Measurements from ENCODE around the gene PRDX5. TPM values are rescaled to one million over a fixed set of nuclear protein-coding genes. Genes with fewer than 3 reads are reported as not detected.

Gene PRDX5
- total and polyA plus RNA-seq, 7 donors, result 122 to 323 (median 178) TPM

DNA sequence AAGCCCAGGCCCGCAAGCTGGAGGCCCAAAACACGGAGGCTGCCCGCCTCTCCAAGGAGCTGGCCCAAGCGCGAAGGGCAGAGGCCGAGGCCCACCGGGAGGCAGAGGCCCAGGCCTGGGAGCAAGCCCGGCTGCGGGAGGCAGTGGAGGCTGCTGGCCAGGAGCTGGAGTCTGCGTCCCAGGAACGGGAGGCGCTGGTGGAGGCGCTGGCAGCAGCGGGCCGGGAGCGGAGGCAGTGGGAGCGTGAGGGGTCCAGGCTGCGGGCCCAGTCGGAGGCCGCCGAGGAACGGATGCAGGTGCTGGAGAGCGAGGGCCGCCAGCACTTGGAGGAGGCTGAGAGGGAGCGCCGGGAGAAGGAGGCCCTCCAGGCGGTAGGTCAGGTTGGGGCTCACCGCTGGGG, 26.9 kb downstream of the PRDX5 start:
- TF ChIP-seq, protein P1, sequence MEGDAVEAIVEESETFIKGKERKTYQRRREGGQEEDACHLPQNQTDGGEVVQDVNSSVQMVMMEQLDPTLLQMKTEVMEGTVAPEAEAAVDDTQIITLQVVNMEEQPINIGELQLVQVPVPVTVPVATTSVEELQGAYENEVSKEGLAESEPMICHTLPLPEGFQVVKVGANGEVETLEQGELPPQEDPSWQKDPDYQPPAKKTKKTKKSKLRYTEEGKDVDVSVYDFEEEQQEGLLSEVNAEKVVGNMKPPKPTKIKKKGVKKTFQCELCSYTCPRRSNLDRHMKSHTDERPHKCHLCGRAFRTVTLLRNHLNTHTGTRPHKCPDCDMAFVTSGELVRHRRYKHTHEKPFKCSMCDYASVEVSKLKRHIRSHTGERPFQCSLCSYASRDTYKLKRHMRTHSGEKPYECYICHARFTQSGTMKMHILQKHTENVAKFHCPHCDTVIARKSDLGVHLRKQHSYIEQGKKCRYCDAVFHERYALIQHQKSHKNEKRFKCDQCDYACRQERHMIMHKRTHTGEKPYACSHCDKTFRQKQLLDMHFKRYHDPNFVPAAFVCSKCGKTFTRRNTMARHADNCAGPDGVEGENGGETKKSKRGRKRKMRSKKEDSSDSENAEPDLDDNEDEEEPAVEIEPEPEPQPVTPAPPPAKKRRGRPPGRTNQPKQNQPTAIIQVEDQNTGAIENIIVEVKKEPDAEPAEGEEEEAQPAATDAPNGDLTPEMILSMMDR (IDR thresholded peaks at IDR 0.05), result no peak
- ATAC-seq (no peak), DNase-seq (no peak)
- Histone ChIP-seq H3K36me3 (ENCODE audit: insufficient read depth in 1 of 2, low read depth in 1 of 2) (no peaks in the 10 kb centered on the region), H3K27ac (no peak overlapping the region), H3K4me3 (no peak overlapping the region), H3K4me1 (peaks cover 5% of the 10 kb centered on the region), H3K27me3 (ENCODE audit: insufficient read depth in 3 of 3, low read length in 2 of 3) (no peaks in the 10 kb centered on the region), H3K9me3 (no peaks in the 10 kb centered on the region)
- WGBS, 3 donors, result 88 to 90% (median 89%) methylated on average over 27 to 28 of the region's 28 CpGs
- intact Hi-C loops (cut with DNase I), result no loop called here

DNA sequence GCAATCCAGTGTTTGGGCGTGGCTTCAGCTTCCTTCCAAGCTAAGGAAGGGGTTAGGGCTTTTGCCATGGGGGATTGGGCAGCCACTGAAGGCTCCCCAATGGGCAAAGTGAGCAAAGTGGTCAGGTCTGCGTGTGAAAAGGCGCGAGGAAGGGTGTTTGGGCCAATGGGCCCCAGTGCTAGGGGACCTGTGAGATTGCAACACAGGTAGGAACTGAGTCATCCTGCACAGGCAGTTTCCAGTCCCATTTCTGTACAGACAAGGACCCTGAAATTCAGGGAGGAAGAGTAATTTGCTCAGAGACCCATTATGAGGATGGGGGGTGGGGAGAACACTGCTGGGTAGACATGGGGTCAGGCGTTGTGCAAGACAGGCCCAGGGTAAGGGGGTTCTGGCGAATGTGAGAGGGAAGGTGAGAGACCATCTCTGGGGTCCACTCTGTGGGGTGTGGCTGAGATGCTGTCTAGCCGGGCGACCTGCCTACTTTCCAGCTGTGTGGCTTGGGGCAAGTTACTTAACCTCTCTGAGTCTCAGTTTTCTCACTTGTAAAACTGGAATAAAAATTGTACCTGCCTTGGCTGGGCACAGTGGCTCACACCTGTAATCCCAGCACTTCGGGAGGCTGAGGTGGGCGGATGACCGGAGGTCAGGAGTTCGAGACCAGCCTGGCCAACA, 29.4 kb downstream of the PRDX5 start:
- DNase-seq, result no peak
- intact Hi-C loops (cut with DNase I), result no loop called here
- no peak overlapping the region for H3K4me3 ChIP-seq
- no peaks in the 10 kb centered on the region for H3K9me3 ChIP-seq
- no peak overlapping the region for H3K27ac ChIP-seq
- 87 to 93% (median 92%) methylated on average over 12 of the region's 12 CpGs for WGBS, 3 donors
- ATAC-seq, result no peak
- H3K27me3 ChIP-seq (ENCODE audit: insufficient read depth in 3 of 3, low read length in 2 of 3), result peaks cover 0 to 3% (median 0%) of the 10 kb centered on the region in 3 donors
- H3K36me3 ChIP-seq (ENCODE audit: insufficient read depth in 1 of 2, low read depth in 1 of 2), result no peaks in the 10 kb centered on the region
- TF ChIP-seq, protein P1 (IDR thresholded peaks at IDR 0.05), result no peak
- peaks cover under 1% of the 10 kb centered on the region for H3K4me1 ChIP-seq

DNA sequence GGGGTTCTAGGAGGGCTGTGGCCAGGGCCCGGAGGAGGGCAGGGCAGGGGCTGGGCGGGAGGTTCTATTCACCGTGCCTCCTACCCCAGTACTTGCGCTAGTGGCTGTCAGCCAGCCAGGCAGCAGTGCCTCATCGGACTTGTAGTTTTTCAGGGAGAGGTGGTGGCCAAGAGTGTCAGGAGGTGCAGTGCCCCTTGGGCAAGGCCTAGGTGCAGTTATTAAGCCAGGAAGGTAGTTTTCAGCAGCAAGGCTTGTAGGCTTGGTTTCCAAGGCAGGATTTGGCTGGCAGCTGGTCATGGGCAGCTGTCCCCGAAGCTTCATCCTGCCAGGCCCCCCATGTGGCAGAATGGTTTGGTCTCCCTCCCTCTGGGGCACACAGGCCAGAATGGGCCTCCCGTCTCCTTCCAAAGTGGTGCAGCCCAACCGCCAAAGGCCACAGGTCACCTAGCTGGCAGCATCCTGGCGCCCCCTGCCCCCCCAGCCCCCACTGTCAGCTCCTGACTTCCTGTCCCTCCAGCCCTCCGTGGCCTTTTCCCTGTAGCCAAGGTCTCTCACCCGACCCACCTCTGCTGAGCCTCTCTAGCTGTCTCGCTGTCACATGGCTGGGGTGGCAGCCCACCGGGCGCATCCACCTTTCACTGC, 30.6 kb downstream of the PRDX5 start:
- H3K36me3 ChIP-seq (ENCODE audit: insufficient read depth in 1 of 2, low read depth in 1 of 2), result no peaks in the 10 kb centered on the region
- no peak overlapping the region for H3K4me3 ChIP-seq
- peaks cover 0 to 4% (median 3%) of the 10 kb centered on the region in 3 donors for H3K27me3 ChIP-seq (ENCODE audit: insufficient read depth in 3 of 3, low read length in 2 of 3)
- TF ChIP-seq, protein P1 (IDR thresholded peaks at IDR 0.05), result no peak
- DNase-seq (no peak), ATAC-seq (no peak)
- H3K4me1 ChIP-seq, result no peaks in the 10 kb centered on the region
- no peaks in the 10 kb centered on the region for H3K9me3 ChIP-seq
- intact Hi-C loops (cut with DNase I), result no loop called here
- 51 to 67% (median 54%) methylated on average over 14 of the region's 14 CpGs for WGBS, 3 donors
- H3K27ac ChIP-seq, result no peak overlapping the region

DNA sequence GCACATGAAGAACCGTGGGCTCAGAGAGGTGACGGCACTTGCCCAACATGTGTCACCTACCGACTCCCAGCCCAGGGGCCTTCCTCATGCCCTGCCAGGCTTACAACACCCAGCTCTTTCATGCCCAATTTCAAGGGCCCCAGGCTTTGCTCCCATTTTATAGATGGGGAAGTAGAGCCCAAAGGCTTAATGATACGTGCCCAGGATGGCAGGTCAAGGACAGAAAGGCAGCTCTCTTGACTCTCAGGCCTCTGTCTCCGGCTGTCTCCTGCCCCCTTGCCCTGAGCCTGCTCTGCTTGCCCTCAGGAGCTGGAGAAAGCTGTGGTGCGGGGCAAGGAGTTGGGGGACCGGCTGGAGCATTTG, 31.1 kb downstream of the PRDX5 start:
- peaks cover 0 to 9% (median 3%) of the 10 kb centered on the region in 3 donors for H3K27me3 ChIP-seq (ENCODE audit: insufficient read depth in 3 of 3, low read length in 2 of 3)
- DNase-seq (no peak), ATAC-seq (no peak)
- H3K4me1 ChIP-seq, result no peaks in the 10 kb centered on the region
- H3K36me3 ChIP-seq (ENCODE audit: insufficient read depth in 1 of 2, low read depth in 1 of 2), result no peaks in the 10 kb centered on the region
- 82 to 92% (median 87%) methylated on average over 7 of the region's 7 CpGs for WGBS, 3 donors
- H3K27ac ChIP-seq, result no peak overlapping the region
- TF ChIP-seq, protein P1 (IDR thresholded peaks at IDR 0.05), result no peak
- intact Hi-C loops (cut with DNase I), result no loop called here
- H3K9me3 ChIP-seq, result no peaks in the 10 kb centered on the region
- no peak overlapping the region for H3K4me3 ChIP-seq

All from psoas muscle (tissue), 8 donors.